HepG2 (cell line): Measurements from ENCODE around the gene EPB42. TPM values are rescaled to one million over a fixed set of nuclear protein-coding genes. Genes with fewer than 3 reads are reported as not detected.

Experiments
- CEBPG ChIP-seq: IDR thresholded peaks from 2 replicates; pipeline ENCODE4 v1.6.1; 2016
- FOXJ3 ChIP-seq: sonication (generic); formaldehyde crosslinking; IDR thresholded peaks from 2 replicates; pipeline ENCODE4 v1.4.0; 2020; ENCODE audit warnings: missing genetic modification reagents, mild to moderate bottlenecking, borderline replicate concordance
- KAT7 ChIP-seq: IDR thresholded peaks from 2 replicates; pipeline ENCODE4 v1.6.1; 2018; ENCODE audit warnings: borderline replicate concordance, missing compliant biosample characterization
- KLF12 ChIP-seq: sonication (generic); formaldehyde crosslinking; IDR thresholded peaks from 2 replicates; pipeline ENCODE4 v1.4.0; 2020; ENCODE audit warnings: missing genetic modification reagents, borderline replicate concordance
- MIXL1 ChIP-seq: IDR thresholded peaks from 2 replicates; pipeline ENCODE4 v1.6.1; 2016
- SIX4 ChIP-seq: sonication (generic); formaldehyde crosslinking; IDR thresholded peaks from 2 replicates; pipeline ENCODE4 v1.4.0; 2020; ENCODE audit warnings: missing genetic modification reagents
- ZNF3 ChIP-seq: IDR thresholded peaks from 2 replicates; pipeline ENCODE4 v1.7.0; 2017; ENCODE audit warnings: inconsistent platforms
- polyA plus RNA-seq, 8 experiments: library from polyadenylated mRNA; depleted of rRNA in 3 of 8; stranded (reverse) in 7 of 8; unstranded in 1 of 8; fragments of >200 nt; fragmentation: Illumina TruSeq in 4 of 8; extraction: Trizol in 4 of 8; gene quantifications; 2 replicates each; pipeline versions ENCODE4 v1.2.1 to v1.2.3, GENCODE V29; 2011 to 2016; ENCODE audit warnings: low read depth in 4 of 8, missing spikeins in 1 of 8, mixed read lengths in 1 of 8; ENCODE audit not compliant: insufficient read depth in 1 of 8
- total RNA-seq, 5 experiments: library from RNA; depleted of rRNA; stranded (reverse); fragments of >200 nt; fragmentation: Illumina TruSeq; extraction: Trizol; gene quantifications; 2 replicates each; pipeline ENCODE4 v1.2.3, GENCODE V29; 2016; ENCODE audit warnings: low read depth in 1 of 5
- TF ChIP-seq, protein P1 (sequence below), 2 experiments: fragments of 450-650 bp in 1 of 2; sonication (generic) in 1 of 2; formaldehyde crosslinking in 1 of 2; IDR thresholded peaks; 2 replicates each; pipeline versions ENCODE4 v1.6.1 to v1.8.0; 2016 to 2022; ENCODE audit warnings: antibody characterized with exemption in 1 of 2, mild to moderate bottlenecking in 1 of 2, missing genetic modification reagents in 1 of 2
- TF ChIP-seq, protein P2 (sequence below): sonication (generic); formaldehyde crosslinking; IDR thresholded peaks from 2 replicates; pipeline ENCODE4 v1.4.0; 2020; ENCODE audit warnings: missing genetic modification reagents, mild to moderate bottlenecking, borderline replicate concordance
- TF ChIP-seq, protein P3 (sequence below): sonication (generic); formaldehyde crosslinking; IDR thresholded peaks from 2 replicates; pipeline ENCODE4 v1.4.0; 2020; ENCODE audit warnings: mild to moderate bottlenecking, missing genetic modification reagents
- TF ChIP-seq, protein P4 (sequence below): sonication (generic); formaldehyde crosslinking; IDR thresholded peaks from 2 replicates; pipeline ENCODE4 v1.8.0; 2022; ENCODE audit warnings: low read depth, missing genetic modification reagents
- TF ChIP-seq, protein P5 (sequence below): sonication (generic); formaldehyde crosslinking; IDR thresholded peaks from 2 replicates; pipeline ENCODE4 v1.5.0; 2020; ENCODE audit warnings: missing genetic modification reagents, mild to moderate bottlenecking, borderline replicate concordance
- TF ChIP-seq, protein P6 (sequence below): IDR thresholded peaks from 2 replicates; pipeline ENCODE4 v1.6.1; 2012; ENCODE audit warnings: inconsistent platforms

EPB42 gene
- total and polyA plus RNA-seq, 2 of the 13 experiments (the other 11 are each of a cell fraction or from before 2014, with no cell fraction given): not detected

DNA sequence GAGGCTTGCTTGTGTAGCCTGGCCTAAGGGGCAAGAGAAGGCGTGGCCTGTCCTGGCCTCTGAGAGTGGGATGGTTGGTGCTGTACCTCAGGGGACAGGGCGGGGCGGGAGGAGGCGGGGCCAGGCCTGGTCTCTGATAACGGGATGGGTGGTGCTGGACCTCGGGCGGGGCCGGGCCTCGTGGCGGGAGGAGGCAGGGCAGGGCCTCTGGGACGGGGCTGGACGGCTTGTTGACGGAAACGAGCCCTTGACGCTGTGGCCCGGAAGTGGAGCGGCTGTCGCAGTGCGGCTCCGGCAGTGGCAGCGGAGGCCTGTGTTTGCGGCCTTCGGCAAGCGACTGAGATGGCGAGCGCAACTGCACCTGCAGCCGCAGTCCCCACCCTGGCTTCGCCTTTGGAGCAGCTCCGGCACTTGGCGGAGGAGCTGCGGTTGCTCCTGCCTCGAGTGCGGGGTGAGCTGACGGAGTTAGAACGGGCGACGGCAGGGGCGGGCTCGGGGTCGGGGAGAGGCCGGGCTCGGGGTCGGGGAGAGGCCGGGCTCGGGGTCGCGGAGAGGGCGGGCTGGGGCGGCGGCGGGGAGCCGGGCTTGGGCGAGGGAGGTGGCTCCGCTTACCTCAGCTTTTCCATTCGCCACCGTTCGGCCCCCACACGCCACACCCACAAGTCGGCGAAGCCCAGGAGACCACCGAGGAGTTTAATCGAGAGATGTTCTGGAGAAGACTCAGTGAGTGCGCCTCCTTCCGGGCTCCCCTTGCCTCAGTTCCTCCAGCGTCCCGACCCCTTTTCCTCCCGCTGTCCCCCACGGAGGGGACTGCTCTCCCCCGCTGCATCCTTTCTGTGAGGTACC lies 35.4 kb downstream of the EPB42 start, which contains the start of gene CCNDBP1 (continued):
- TF ChIP-seq, protein P1, sequence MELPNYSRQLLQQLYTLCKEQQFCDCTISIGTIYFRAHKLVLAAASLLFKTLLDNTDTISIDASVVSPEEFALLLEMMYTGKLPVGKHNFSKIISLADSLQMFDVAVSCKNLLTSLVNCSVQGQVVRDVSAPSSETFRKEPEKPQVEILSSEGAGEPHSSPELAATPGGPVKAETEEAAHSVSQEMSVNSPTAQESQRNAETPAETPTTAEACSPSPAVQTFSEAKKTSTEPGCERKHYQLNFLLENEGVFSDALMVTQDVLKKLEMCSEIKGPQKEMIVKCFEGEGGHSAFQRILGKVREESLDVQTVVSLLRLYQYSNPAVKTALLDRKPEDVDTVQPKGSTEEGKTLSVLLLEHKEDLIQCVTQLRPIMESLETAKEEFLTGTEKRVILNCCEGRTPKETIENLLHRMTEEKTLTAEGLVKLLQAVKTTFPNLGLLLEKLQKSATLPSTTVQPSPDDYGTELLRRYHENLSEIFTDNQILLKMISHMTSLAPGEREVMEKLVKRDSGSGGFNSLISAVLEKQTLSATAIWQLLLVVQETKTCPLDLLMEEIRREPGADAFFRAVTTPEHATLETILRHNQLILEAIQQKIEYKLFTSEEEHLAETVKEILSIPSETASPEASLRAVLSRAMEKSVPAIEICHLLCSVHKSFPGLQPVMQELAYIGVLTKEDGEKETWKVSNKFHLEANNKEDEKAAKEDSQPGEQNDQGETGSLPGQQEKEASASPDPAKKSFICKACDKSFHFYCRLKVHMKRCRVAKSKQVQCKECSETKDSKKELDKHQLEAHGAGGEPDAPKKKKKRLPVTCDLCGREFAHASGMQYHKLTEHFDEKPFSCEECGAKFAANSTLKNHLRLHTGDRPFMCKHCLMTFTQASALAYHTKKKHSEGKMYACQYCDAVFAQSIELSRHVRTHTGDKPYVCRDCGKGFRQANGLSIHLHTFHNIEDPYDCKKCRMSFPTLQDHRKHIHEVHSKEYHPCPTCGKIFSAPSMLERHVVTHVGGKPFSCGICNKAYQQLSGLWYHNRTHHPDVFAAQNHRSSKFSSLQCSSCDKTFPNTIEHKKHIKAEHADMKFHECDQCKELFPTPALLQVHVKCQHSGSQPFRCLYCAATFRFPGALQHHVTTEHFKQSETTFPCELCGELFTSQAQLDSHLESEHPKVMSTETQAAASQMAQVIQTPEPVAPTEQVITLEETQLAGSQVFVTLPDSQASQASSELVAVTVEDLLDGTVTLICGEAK (IDR thresholded peaks at IDR 0.05): no peak
- TF ChIP-seq, protein P1 (CRISPR knock-in tag; IDR thresholded peaks at IDR 0.05): peak; percentile 82; the same call in 1 of the 2 replicates
- TF ChIP-seq KLF12 (CRISPR knock-in tag): peak; percentile 91
- TF ChIP-seq, protein P2, sequence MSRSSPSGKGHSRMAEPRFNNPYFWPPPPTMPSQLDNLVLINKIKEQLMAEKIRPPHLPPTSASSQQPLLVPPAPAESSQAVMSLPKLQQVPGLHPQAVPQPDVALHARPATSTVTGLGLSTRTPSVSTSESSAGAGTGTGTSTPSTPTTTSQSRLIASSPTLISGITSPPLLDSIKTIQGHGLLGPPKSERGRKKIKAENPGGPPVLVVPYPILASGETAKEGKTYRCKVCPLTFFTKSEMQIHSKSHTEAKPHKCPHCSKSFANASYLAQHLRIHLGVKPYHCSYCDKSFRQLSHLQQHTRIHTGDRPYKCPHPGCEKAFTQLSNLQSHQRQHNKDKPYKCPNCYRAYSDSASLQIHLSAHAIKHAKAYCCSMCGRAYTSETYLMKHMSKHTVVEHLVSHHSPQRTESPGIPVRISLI (CRISPR knock-in tag): 0 out of 2 replicates have a peak, but pooled peaks have one; percentile 18
- TF ChIP-seq, protein P3, sequence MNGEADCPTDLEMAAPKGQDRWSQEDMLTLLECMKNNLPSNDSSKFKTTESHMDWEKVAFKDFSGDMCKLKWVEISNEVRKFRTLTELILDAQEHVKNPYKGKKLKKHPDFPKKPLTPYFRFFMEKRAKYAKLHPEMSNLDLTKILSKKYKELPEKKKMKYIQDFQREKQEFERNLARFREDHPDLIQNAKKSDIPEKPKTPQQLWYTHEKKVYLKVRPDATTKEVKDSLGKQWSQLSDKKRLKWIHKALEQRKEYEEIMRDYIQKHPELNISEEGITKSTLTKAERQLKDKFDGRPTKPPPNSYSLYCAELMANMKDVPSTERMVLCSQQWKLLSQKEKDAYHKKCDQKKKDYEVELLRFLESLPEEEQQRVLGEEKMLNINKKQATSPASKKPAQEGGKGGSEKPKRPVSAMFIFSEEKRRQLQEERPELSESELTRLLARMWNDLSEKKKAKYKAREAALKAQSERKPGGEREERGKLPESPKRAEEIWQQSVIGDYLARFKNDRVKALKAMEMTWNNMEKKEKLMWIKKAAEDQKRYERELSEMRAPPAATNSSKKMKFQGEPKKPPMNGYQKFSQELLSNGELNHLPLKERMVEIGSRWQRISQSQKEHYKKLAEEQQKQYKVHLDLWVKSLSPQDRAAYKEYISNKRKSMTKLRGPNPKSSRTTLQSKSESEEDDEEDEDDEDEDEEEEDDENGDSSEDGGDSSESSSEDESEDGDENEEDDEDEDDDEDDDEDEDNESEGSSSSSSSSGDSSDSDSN: peak; percentile 88
- TF ChIP-seq, protein P4, sequence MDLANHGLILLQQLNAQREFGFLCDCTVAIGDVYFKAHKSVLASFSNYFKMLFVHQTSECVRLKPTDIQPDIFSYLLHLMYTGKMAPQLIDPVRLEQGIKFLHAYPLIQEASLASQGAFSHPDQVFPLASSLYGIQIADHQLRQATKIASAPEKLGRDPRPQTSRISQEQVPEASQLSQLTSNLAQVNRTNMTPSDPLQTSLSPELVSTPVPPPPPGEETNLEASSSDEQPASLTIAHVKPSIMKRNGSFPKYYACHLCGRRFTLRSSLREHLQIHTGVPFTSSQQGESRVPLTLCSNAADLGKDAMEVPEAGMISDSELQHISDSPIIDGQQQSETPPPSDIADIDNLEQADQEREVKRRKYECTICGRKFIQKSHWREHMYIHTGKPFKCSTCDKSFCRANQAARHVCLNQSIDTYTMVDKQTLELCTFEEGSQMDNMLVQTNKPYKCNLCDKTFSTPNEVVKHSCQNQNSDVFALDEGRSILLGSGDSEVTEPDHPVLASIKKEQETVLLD (CRISPR knock-in tag): no peak
- TF ChIP-seq, protein P5, sequence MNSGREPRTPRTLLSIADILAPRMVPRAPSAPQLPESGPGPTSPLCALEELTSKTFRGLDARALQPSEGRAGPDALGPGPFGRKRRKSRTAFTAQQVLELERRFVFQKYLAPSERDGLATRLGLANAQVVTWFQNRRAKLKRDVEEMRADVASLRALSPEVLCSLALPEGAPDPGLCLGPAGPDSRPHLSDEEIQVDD: no peak
- TF ChIP-seq CEBPG: no peak
- TF ChIP-seq ZNF3 (CRISPR knock-in tag): no peak
- TF ChIP-seq KAT7 (CRISPR knock-in tag): peak; percentile 24; the same call in 1 of the 2 replicates
- TF ChIP-seq FOXJ3 (CRISPR knock-in tag): 0 out of 2 replicates have a peak, but pooled peaks have one; percentile 65
- no peak for TF ChIP-seq SIX4
- TF ChIP-seq MIXL1 (CRISPR knock-in tag): 0 out of 2 replicates have a peak, but pooled peaks have one; percentile 16
- TF ChIP-seq, protein P6, sequence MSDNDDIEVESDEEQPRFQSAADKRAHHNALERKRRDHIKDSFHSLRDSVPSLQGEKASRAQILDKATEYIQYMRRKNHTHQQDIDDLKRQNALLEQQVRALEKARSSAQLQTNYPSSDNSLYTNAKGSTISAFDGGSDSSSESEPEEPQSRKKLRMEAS: peak; percentile 93
